SK-N-SH treated with all-trans-retinoic acid at 6 μM for 48 hours (cell line): ENCODE results near the gene GNAI1.

Source experiments
- ATAC-seq: fragments of 200-7000 bp; cut with Tn5 transposase; 3 replicates; pipeline ENCODE4 v1.9.1; 2020; ENCODE audit warnings: mild to moderate bottlenecking, moderate library complexity
- ARNTL ChIP-seq: fragments of 450-650 bp; formaldehyde crosslinking; IDR thresholded peaks from 2 replicates; pipeline ENCODE4 v1.5.0; 2020; ENCODE audit warnings: low read depth, mild to moderate bottlenecking, moderate library complexity, borderline replicate concordance
- BACH2 ChIP-seq: fragments of 250-450 bp; sonication (Bioruptor Pico); IDR thresholded peaks from 2 replicates; pipeline ENCODE4 v1.9.0; 2021; ENCODE audit warnings: mild to moderate bottlenecking, borderline replicate concordance
- CREB5 ChIP-seq: fragments of 250-450 bp; sonication (Bioruptor Pico); IDR thresholded peaks from 2 replicates; pipeline ENCODE4 v1.5.1; 2020; ENCODE audit warnings: low read depth, mild to moderate bottlenecking, moderate library complexity
- CSDC2 ChIP-seq: fragments of 250-450 bp; sonication (Bioruptor Pico); IDR thresholded peaks from 2 replicates; pipeline ENCODE4 v1.5.0; 2020; ENCODE audit warnings: mild to moderate bottlenecking, moderate library complexity
- ESRRG ChIP-seq: fragments of 250-450 bp; sonication (Bioruptor Pico); IDR thresholded peaks from 2 replicates; pipeline ENCODE4 v1.6.1; 2021; ENCODE audit warnings: mild to moderate bottlenecking
- GLIS3 ChIP-seq: fragments of 250-450 bp; sonication (Bioruptor Pico); IDR thresholded peaks from 2 replicates; pipeline ENCODE4 v1.5.0; 2020; ENCODE audit warnings: mild to moderate bottlenecking, moderate library complexity
- ISL1 ChIP-seq: fragments of 250-450 bp; sonication (Bioruptor Pico); IDR thresholded peaks from 2 replicates; pipeline ENCODE4 v2.1.2; 2022; ENCODE audit warnings: mild to moderate bottlenecking, moderate library complexity
- OSR1 ChIP-seq: fragments of 250-450 bp; sonication (Bioruptor Pico); IDR thresholded peaks from 2 replicates; pipeline ENCODE4 v1.8.0; 2022; ENCODE audit warnings: moderate library complexity, mild to moderate bottlenecking, inconsistent platforms
- PATZ1 ChIP-seq: fragments of 250-450 bp; sonication (Bioruptor Pico); IDR thresholded peaks from 2 replicates; pipeline ENCODE4 v1.8.0; 2020; ENCODE audit warnings: mild to moderate bottlenecking, moderate library complexity, borderline replicate concordance
- PPARA ChIP-seq: fragments of 250-450 bp; sonication (Bioruptor Pico); IDR thresholded peaks from 2 replicates; pipeline ENCODE4 v1.5.0; 2020; ENCODE audit warnings: mild to moderate bottlenecking, borderline replicate concordance
- RARB ChIP-seq: fragments of 250-450 bp; sonication (Bioruptor Pico); IDR thresholded peaks from 2 replicates; pipeline ENCODE4 v1.8.0; 2021; ENCODE audit warnings: mild to moderate bottlenecking, moderate library complexity
- SNAI2 ChIP-seq: fragments of 250-450 bp; sonication (Bioruptor Pico); IDR thresholded peaks from 2 replicates; pipeline ENCODE4 v1.5.0; 2020; ENCODE audit warnings: mild to moderate bottlenecking, moderate library complexity
- TCF4 ChIP-seq: fragments of 250-450 bp; sonication (Bioruptor Pico); IDR thresholded peaks from 2 replicates; pipeline ENCODE4 v1.8.0; 2021; ENCODE audit warnings: mild to moderate bottlenecking, moderate library complexity, borderline replicate concordance
- TOX ChIP-seq: fragments of 250-450 bp; sonication (Bioruptor Pico); IDR thresholded peaks from 2 replicates; pipeline ENCODE4 v1.8.0; 2021; ENCODE audit warnings: mild to moderate bottlenecking, moderate library complexity, borderline replicate concordance
- TSHZ2 ChIP-seq: fragments of 250-450 bp; sonication (Bioruptor Pico); IDR thresholded peaks from 2 replicates; pipeline ENCODE4 v1.5.0; 2020; ENCODE audit warnings: mild to moderate bottlenecking, moderate library complexity
- ZC3H10 ChIP-seq: fragments of 250-450 bp; sonication (Bioruptor Pico); IDR thresholded peaks from 2 replicates; pipeline ENCODE4 v1.5.1; 2021; ENCODE audit warnings: mild to moderate bottlenecking, moderate library complexity
- ZFP3 ChIP-seq: fragments of 250-450 bp; sonication (Bioruptor Pico); IDR thresholded peaks from 2 replicates; pipeline ENCODE4 v1.5.0; 2020; ENCODE audit warnings: mild to moderate bottlenecking, moderate library complexity
- ZFP30 ChIP-seq: fragments of 450-650 bp; formaldehyde crosslinking; IDR thresholded peaks from 2 replicates; pipeline ENCODE4 v1.5.0; 2022; ENCODE audit warnings: mild to moderate bottlenecking, moderate library complexity
- ZNF565 ChIP-seq: fragments of 450-650 bp; formaldehyde crosslinking; conservative IDR thresholded peaks from 2 replicates; pipeline ENCODE4 v1.5.0; 2020; ENCODE audit warnings: low read depth, mild to moderate bottlenecking, moderate library complexity
- ZNF70 ChIP-seq: fragments of 450-650 bp; formaldehyde crosslinking; IDR thresholded peaks from 2 replicates; pipeline ENCODE4 v1.5.0; 2020; ENCODE audit warnings: mild to moderate bottlenecking, moderate library complexity
- ZNF8 ChIP-seq: fragments of 450-650 bp; formaldehyde crosslinking; IDR thresholded peaks from 2 replicates; pipeline ENCODE4 v1.5.0; 2020; ENCODE audit warnings: mild to moderate bottlenecking, moderate library complexity

Gene GNAI1

GRCh38 chr7:80240265-80241025 is 105.8 kb downstream of the GNAI1 start:
- no peak for TF ChIP-seq ZC3H10 (CRISPR knock-in tag)
- TF ChIP-seq ARNTL (CRISPR knock-in tag) = no peak
- TF ChIP-seq TSHZ2 (CRISPR knock-in tag) = no peak
- no peak for TF ChIP-seq ESRRG (CRISPR knock-in tag)
- no peak for TF ChIP-seq PATZ1 (CRISPR knock-in tag)
- no peak for TF ChIP-seq TCF4
- TF ChIP-seq BACH2 = no peak
- TF ChIP-seq SNAI2 (CRISPR knock-in tag) = no peak
- no peak for TF ChIP-seq ZNF8
- TF ChIP-seq CSDC2 (CRISPR knock-in tag) = no peak
- no peak for TF ChIP-seq GLIS3 (CRISPR knock-in tag)
- TF ChIP-seq CREB5 (CRISPR knock-in tag) = no peak
- no peak for TF ChIP-seq ZNF70 (CRISPR knock-in tag)
- TF ChIP-seq ZNF565 = no peak
- no peak for TF ChIP-seq TOX (CRISPR knock-in tag)
- no peak for TF ChIP-seq ZFP30 (CRISPR knock-in tag)
- TF ChIP-seq OSR1 = no peak
- TF ChIP-seq ISL1 (CRISPR knock-in tag) = no peak
- no peak for ATAC-seq

GRCh38 chr7:80241671-80242070 is 107.0 kb downstream of the GNAI1 start:
- ATAC-seq = peak; percentile 37; the same call in 2 of the 3 replicates
- TF ChIP-seq ISL1 (CRISPR knock-in tag) (no peak), TCF4 (no peak), RARB (no peak), CREB5 (CRISPR knock-in tag) (no peak), ESRRG (CRISPR knock-in tag) (no peak)

- no peak for ATAC-seq
- no peak for TF ChIP-seq TSHZ2 (CRISPR knock-in tag)
- no peak for TF ChIP-seq GLIS3 (CRISPR knock-in tag)
- no peak for TF ChIP-seq ZC3H10 (CRISPR knock-in tag)
- no peak for TF ChIP-seq CSDC2 (CRISPR knock-in tag)
- no peak for TF ChIP-seq ZNF70 (CRISPR knock-in tag)
- TF ChIP-seq ESRRG (CRISPR knock-in tag) = no peak
- TF ChIP-seq ZFP30 (CRISPR knock-in tag) = no peak
- TF ChIP-seq CREB5 (CRISPR knock-in tag) = no peak
- no peak for TF ChIP-seq PPARA (CRISPR knock-in tag)
- TF ChIP-seq SNAI2 (CRISPR knock-in tag) = no peak
- TF ChIP-seq TCF4 = no peak
- no peak for TF ChIP-seq ARNTL (CRISPR knock-in tag)
- TF ChIP-seq PATZ1 (CRISPR knock-in tag) = no peak
- TF ChIP-seq OSR1 = no peak
- no peak for TF ChIP-seq BACH2
- TF ChIP-seq ZNF565 = no peak
- TF ChIP-seq ZFP3 (CRISPR knock-in tag) = no peak
- TF ChIP-seq ZNF8 = no peak
- TF ChIP-seq RARB = no peak
- no peak for TF ChIP-seq ISL1 (CRISPR knock-in tag)
Measured at GRCh38 chr7:80243425-80243824, 108.8 kb downstream of the GNAI1 start.
